ENCODE measurements around the gene ZFP57.

ZFP57 gene

DNA sequence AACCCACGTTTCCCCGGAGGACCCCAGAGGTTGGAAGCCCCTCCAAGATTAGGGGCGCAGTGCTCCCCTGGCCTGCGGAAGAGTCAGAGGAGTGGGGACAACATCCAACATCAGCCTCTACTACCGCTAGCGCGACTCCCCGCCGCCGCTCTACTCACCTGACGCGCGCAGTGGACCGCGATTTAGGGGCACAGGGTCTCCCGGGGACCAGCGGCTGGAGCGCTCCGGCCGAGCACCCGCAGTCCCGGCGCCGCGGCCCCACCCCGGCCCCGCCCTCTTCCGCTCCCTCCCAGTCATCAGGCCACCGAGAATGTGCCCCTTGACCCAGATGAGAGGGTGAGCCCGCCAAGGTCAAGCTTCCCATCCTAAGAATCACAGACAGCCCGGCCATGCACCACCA, at the start of gene ZFP57:
ZFP57 (minus strand) TSS at position 249 of the 400 bp plus-strand sequence. CDS start 4,149 bp downstream, outside the sequence.
- H3K9ac ChIP-seq (ENCODE audit: low read length in 5 of 5) = no peak within 1 kb of the TSS
- H3K27me3 ChIP-seq (ENCODE audit: control insufficient read depth in 5 of 5, insufficient read depth in 4 of 5, low read length in 5 of 5) = peaks cover 0 to 11% (median 7%) of the 10 kb centered on the region in 5 donors
- peaks cover 0 to 9% (median 0%) of the 10 kb centered on the region in 5 donors for H3K9me3 ChIP-seq (ENCODE audit: control insufficient read depth in 5 of 5, low read length in 5 of 5)
- no peaks in the 10 kb centered on the region for H3K36me3 ChIP-seq (ENCODE audit: control insufficient read depth in 5 of 5, insufficient read depth in 5 of 5, low read length in 5 of 5)
- no peak within 1 kb of the TSS for H3K27ac ChIP-seq (ENCODE audit: low read depth, low read length)
- H3K4me1 ChIP-seq (ENCODE audit: control insufficient read depth in 5 of 5, insufficient read depth in 5 of 5, low read length in 5 of 5) = peaks cover 0 to 4% (median 0%) of the 10 kb centered on the region in 5 donors
- H3K4me3 ChIP-seq (ENCODE audit: low read depth in 1 of 5, low read length in 5 of 5) = peak within 1 kb of the TSS in 1 of 5 donors; percentile 55

DNA sequence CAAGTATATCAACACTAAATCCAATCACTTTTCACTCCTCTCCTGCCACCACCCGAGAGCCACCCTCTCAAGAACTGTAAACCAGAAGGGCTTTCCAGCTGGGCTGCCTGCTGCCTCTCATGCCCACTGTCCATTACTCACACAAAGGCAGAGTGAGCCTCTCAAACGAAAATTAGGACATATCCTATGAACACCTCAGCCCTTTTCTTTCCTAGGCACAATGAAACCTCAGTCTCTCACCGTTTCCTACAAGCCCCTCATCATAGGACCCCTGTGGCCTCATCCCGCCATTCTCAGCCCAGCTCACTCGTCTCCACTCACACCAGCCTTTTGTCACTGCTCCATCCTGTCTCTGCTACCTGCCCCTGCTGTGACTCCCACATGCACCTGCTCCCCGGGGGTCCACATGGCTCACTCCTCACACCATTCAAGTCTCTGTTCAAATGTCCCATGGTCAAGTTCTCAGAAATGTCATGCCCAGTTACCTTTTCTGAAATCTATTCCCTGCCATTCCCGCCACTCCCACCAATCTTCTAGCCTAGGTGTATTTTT, 49.7 kb upstream of the ZFP57 start:
- Histone ChIP-seq H3K4me3 (ENCODE audit: low read depth in 1 of 5, low read length in 5 of 5) (no peak overlapping the region), H3K9ac (ENCODE audit: low read length in 5 of 5) (no peak overlapping the region), H3K27ac (ENCODE audit: low read depth, low read length) (no peak overlapping the region), H3K36me3 (ENCODE audit: control insufficient read depth in 5 of 5, insufficient read depth in 5 of 5, low read length in 5 of 5) (peaks cover 0 to 27% (median 21%) of the 10 kb centered on the region in 5 donors), H3K9me3 (ENCODE audit: control insufficient read depth in 5 of 5, low read length in 5 of 5) (no peaks in the 10 kb centered on the region), H3K27me3 (ENCODE audit: control insufficient read depth in 5 of 5, insufficient read depth in 4 of 5, low read length in 5 of 5) (no peaks in the 10 kb centered on the region), H3K4me1 (ENCODE audit: control insufficient read depth in 5 of 5, insufficient read depth in 5 of 5, low read length in 5 of 5) (peaks cover 0 to 9% (median 4%) of the 10 kb centered on the region in 5 donors)

DNA sequence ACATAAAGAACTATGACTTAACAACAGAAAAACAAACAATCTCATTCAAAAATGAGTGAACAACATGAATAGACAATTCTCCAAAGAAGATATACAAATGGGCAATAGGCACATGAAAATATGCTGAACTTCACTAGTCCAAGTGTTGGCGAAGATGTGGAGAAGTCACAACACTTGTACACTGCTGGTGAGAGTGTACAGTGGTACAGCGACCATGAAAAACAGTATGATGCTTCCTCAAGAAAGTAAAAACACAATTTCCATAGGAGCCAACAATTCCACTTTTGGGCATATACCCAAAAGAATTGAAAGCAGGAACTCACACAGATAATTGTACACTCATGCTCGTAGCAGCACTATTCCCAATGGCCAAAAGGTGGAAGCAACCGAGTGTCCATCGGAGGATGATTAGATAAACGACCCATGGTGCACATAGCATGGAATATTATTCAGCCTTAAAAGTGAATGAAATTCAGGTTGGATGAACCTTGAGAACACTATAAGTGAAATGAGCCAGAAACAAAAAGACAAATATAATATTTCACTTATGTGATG, 48.9 kb upstream of the ZFP57 start:
- Histone ChIP-seq H3K9ac (ENCODE audit: low read length in 5 of 5) (no peak overlapping the region), H3K27ac (ENCODE audit: low read depth, low read length) (no peak overlapping the region), H3K27me3 (ENCODE audit: control insufficient read depth in 5 of 5, insufficient read depth in 4 of 5, low read length in 5 of 5) (no peaks in the 10 kb centered on the region), H3K9me3 (ENCODE audit: control insufficient read depth in 5 of 5, low read length in 5 of 5) (no peaks in the 10 kb centered on the region), H3K4me3 (ENCODE audit: low read depth in 1 of 5, low read length in 5 of 5) (no peak overlapping the region), H3K36me3 (ENCODE audit: control insufficient read depth in 5 of 5, insufficient read depth in 5 of 5, low read length in 5 of 5) (peaks cover 0 to 35% (median 29%) of the 10 kb centered on the region in 5 donors), H3K4me1 (ENCODE audit: control insufficient read depth in 5 of 5, insufficient read depth in 5 of 5, low read length in 5 of 5) (peaks cover 0 to 17% (median 8%) of the 10 kb centered on the region in 5 donors)

DNA sequence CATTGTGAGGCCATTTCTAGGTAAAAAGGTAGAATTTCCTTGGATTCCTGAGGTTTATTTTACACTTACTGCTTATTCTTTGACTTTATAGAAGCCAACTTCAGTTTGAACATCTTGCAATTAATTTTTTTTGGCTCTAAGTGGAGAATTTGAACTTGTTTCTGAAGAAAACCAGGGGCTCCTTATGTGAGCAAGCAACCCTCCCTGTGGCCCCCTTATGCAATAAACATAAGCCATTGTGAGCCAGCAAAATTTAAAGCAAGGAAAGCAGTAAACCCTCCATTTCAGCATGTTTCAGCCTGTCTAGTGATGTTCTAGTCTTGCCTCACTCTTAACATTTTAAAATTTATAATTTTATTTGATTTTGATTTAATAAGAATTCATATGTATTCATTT, 47.9 kb upstream of the ZFP57 start:
- Histone ChIP-seq H3K9ac (ENCODE audit: low read length in 5 of 5) (no peak overlapping the region), H3K9me3 (ENCODE audit: control insufficient read depth in 5 of 5, low read length in 5 of 5) (no peaks in the 10 kb centered on the region), H3K4me1 (ENCODE audit: control insufficient read depth in 5 of 5, insufficient read depth in 5 of 5, low read length in 5 of 5) (peaks cover 1 to 25% (median 15%) of the 10 kb centered on the region in 5 donors), H3K27me3 (ENCODE audit: control insufficient read depth in 5 of 5, insufficient read depth in 4 of 5, low read length in 5 of 5) (no peaks in the 10 kb centered on the region), H3K27ac (ENCODE audit: low read depth, low read length) (no peak overlapping the region), H3K4me3 (ENCODE audit: low read depth in 1 of 5, low read length in 5 of 5) (no peak overlapping the region), H3K36me3 (ENCODE audit: control insufficient read depth in 5 of 5, insufficient read depth in 5 of 5, low read length in 5 of 5) (peaks cover 0 to 36% (median 30%) of the 10 kb centered on the region in 5 donors)

DNA sequence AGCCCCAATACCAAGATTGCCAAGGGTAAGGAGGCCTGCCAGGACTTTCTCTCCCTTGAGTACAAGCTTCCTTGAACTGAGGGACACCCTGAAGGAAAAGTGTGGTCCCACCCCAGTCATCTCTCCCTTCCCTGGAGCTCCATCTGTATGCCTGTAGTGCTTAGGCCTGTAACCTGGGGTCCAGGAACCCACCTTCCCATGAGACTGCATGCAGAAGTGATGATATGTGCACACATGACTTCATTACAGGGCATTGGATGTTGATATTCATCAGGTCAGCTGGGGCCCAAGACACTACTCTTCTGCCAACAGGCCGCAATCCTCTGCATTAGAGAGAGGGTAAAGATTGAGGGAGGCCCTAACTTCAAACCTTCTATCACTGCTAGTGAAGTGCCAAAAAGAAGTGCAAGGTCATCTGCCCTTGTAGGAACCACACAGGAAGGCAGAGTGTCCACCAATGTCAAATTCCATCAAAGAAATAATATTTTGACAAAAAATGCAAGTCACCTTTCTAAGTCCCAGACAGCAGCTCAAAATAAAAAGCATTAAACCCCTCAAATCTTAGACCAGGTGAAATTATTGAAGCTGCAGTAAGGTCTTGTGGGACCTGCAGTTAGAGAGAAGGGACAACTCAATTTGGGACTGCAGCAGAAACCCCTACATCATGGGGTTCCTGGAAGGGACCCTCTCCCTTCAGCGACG, 47.4 kb upstream of the ZFP57 start:
- peaks cover 0 to 36% (median 30%) of the 10 kb centered on the region in 5 donors for H3K36me3 ChIP-seq (ENCODE audit: control insufficient read depth in 5 of 5, insufficient read depth in 5 of 5, low read length in 5 of 5)
- H3K27ac ChIP-seq (ENCODE audit: low read depth, low read length) = no peak overlapping the region
- H3K4me3 ChIP-seq (ENCODE audit: low read depth in 1 of 5, low read length in 5 of 5) = no peak overlapping the region
- no peaks in the 10 kb centered on the region for H3K27me3 ChIP-seq (ENCODE audit: control insufficient read depth in 5 of 5, insufficient read depth in 4 of 5, low read length in 5 of 5)
- peaks cover 1 to 28% (median 20%) of the 10 kb centered on the region in 5 donors for H3K4me1 ChIP-seq (ENCODE audit: control insufficient read depth in 5 of 5, insufficient read depth in 5 of 5, low read length in 5 of 5)
- H3K9ac ChIP-seq (ENCODE audit: low read length in 5 of 5) = no peak overlapping the region
- no peaks in the 10 kb centered on the region for H3K9me3 ChIP-seq (ENCODE audit: control insufficient read depth in 5 of 5, low read length in 5 of 5)

DNA sequence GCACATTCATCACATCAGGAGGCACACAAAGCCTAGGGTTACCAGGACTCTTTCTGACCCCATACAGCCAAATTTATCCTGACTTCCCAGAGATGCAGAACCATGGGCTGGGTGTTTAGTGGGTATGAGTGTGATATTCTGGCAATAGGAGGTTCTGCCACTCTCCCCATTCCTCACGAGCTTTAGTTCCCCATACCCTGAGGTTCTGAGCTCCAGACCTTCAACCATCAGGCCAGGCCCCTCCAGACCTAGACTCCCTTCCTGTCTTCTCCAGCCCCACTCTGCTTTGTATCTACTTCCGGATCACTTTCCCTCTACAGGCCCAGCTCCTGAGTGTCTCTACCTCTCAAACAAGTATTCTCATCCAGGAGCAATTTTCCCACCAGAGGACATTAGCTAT, 46.7 kb upstream of the ZFP57 start:
- H3K27ac ChIP-seq (ENCODE audit: low read depth, low read length) = no peak overlapping the region
- H3K4me1 ChIP-seq (ENCODE audit: control insufficient read depth in 5 of 5, insufficient read depth in 5 of 5, low read length in 5 of 5) = peaks cover 4 to 32% (median 22%) of the 10 kb centered on the region in 5 donors
- peaks cover 0 to 36% (median 30%) of the 10 kb centered on the region in 5 donors for H3K36me3 ChIP-seq (ENCODE audit: control insufficient read depth in 5 of 5, insufficient read depth in 5 of 5, low read length in 5 of 5)
- H3K4me3 ChIP-seq (ENCODE audit: low read depth in 1 of 5, low read length in 5 of 5) = no peak overlapping the region
- H3K27me3 ChIP-seq (ENCODE audit: control insufficient read depth in 5 of 5, insufficient read depth in 4 of 5, low read length in 5 of 5) = peaks cover 0 to 2% (median 0%) of the 10 kb centered on the region in 5 donors
- H3K9me3 ChIP-seq (ENCODE audit: control insufficient read depth in 5 of 5, low read length in 5 of 5) = no peaks in the 10 kb centered on the region
- no peak overlapping the region for H3K9ac ChIP-seq (ENCODE audit: low read length in 5 of 5)

DNA sequence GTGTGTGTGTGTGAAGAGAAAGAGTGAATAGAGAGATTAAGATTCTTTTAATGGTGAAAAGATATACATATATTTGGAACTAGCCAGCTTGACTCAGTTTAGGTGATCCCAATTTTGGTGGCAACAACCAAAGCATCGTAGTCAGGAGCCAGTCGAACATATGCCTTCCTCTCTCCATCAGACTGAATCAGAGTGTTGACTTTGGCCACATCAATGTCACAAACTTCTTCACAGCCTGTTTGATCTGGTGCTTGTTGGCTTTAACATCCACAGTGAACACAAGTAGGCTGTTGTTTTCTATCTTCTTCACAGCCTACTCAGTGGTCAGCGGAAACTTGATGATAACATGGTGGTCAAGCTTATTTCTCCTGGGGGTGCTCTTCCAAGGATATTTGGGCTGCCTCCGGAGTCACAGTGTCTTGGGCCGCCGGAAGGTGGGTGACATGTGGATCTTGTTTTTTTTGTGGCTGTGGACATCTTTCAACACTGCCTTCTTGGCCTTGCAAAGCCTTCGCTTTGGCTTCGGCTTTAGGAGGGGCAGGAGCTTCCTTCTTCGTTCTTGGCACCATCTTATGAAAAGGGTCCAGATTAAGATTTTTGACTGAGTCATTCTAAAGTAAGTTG, 45.7 kb upstream of the ZFP57 start:
- no peak overlapping the region for H3K9ac ChIP-seq (ENCODE audit: low read length in 5 of 5)
- H3K27ac ChIP-seq (ENCODE audit: low read depth, low read length) = no peak overlapping the region
- H3K36me3 ChIP-seq (ENCODE audit: control insufficient read depth in 5 of 5, insufficient read depth in 5 of 5, low read length in 5 of 5) = peaks cover 0 to 36% (median 30%) of the 10 kb centered on the region in 5 donors
- H3K4me1 ChIP-seq (ENCODE audit: control insufficient read depth in 5 of 5, insufficient read depth in 5 of 5, low read length in 5 of 5) = peaks cover 4 to 32% (median 22%) of the 10 kb centered on the region in 5 donors
- H3K9me3 ChIP-seq (ENCODE audit: control insufficient read depth in 5 of 5, low read length in 5 of 5) = no peaks in the 10 kb centered on the region
- H3K4me3 ChIP-seq (ENCODE audit: low read depth in 1 of 5, low read length in 5 of 5) = no peak overlapping the region
- peaks cover 0 to 2% (median 0%) of the 10 kb centered on the region in 5 donors for H3K27me3 ChIP-seq (ENCODE audit: control insufficient read depth in 5 of 5, insufficient read depth in 4 of 5, low read length in 5 of 5)

DNA sequence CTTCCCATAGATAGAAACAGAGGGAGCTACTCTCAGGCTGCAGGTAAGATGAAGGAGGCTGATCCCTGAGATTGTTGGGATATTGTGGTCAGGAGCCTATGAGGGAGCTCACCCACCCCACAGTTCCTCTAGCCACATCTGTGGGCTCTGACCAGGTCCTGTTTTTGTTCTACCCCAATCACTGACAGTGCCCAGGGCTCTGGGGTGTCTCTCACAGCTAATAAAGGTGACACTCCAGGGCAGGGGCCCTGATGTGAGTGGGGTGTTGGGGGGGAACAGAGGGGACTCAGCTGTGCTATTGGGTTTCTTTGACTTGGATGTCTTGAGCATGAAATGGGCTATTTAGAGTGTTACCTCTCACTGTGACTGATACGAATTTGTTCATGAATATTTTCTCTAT, 45.0 kb upstream of the ZFP57 start:
- H3K27ac ChIP-seq (ENCODE audit: low read depth, low read length) = peak overlapping the region; percentile 50
- peak overlapping the region in 2 of 5 donors; percentile 20 to 53 for H3K9ac ChIP-seq (ENCODE audit: low read length in 5 of 5)
- peaks cover 4 to 32% (median 22%) of the 10 kb centered on the region in 5 donors for H3K4me1 ChIP-seq (ENCODE audit: control insufficient read depth in 5 of 5, insufficient read depth in 5 of 5, low read length in 5 of 5)
- peaks cover 0 to 36% (median 30%) of the 10 kb centered on the region in 5 donors for H3K36me3 ChIP-seq (ENCODE audit: control insufficient read depth in 5 of 5, insufficient read depth in 5 of 5, low read length in 5 of 5)
- no peaks in the 10 kb centered on the region for H3K9me3 ChIP-seq (ENCODE audit: control insufficient read depth in 5 of 5, low read length in 5 of 5)
- H3K4me3 ChIP-seq (ENCODE audit: low read depth in 1 of 5, low read length in 5 of 5) = peak overlapping the region in 2 of 5 donors; percentile 21 to 97
- H3K27me3 ChIP-seq (ENCODE audit: control insufficient read depth in 5 of 5, insufficient read depth in 4 of 5, low read length in 5 of 5) = peaks cover 0 to 2% (median 0%) of the 10 kb centered on the region in 5 donors

DNA sequence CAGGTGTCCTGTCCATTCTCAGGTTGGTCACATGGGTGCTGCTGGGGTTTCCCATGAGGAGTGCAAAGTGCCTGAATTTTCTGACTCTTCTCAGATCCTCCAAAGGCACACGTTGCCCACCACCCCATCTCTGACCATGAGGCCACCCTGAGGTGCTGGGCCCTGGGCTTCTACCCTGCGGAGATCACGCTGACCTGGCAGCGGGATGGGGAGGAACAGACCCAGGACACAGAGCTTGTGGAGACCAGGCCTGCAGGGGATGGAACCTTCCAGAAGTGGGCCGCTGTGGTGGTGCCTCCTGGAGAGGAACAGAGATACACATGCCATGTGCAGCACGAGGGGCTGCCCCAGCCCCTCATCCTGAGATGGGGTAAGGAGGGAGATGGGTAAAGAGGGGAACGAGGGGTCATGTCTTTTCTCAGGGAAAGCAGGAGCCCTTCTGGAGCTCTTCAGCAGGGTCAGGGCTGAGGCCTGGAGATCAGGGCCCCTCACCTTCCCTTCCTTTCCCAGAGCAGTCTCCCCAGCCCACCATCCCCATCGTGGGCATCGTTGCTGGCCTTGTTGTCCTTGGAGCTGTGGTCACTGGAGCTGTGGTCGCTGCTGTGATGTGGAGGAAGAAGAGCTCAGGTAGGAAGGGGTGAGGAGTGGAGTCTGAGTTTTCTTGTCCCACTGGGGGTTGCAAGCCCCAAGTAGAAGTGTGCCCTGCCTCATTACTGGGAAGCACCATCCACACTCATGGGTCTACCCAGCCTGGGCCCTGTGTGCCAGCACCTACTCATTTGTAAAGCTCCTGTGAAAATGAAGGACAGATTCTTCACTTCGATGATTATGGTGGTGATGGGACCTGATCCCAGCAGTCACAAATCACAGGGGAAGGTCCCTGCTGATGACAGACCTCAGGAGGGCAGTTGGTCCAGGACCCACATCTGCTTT, 44.3 kb upstream of the ZFP57 start:
- peaks cover 0 to 36% (median 30%) of the 10 kb centered on the region in 5 donors for H3K36me3 ChIP-seq (ENCODE audit: control insufficient read depth in 5 of 5, insufficient read depth in 5 of 5, low read length in 5 of 5)
- peaks cover 0 to 3% (median 0%) of the 10 kb centered on the region in 5 donors for H3K27me3 ChIP-seq (ENCODE audit: control insufficient read depth in 5 of 5, insufficient read depth in 4 of 5, low read length in 5 of 5)
- H3K9ac ChIP-seq (ENCODE audit: low read length in 5 of 5) = peak overlapping the region in 4 of 5 donors; percentile 15 to 88 (median 51)
- H3K4me1 ChIP-seq (ENCODE audit: control insufficient read depth in 5 of 5, insufficient read depth in 5 of 5, low read length in 5 of 5) = peaks cover 4 to 32% (median 22%) of the 10 kb centered on the region in 5 donors
- peak overlapping the region; percentile 85 for H3K27ac ChIP-seq (ENCODE audit: low read depth, low read length)
- H3K4me3 ChIP-seq (ENCODE audit: low read depth in 1 of 5, low read length in 5 of 5) = peak overlapping the region in 4 of 5 donors; percentile 72 to 97 (median 87)
- H3K9me3 ChIP-seq (ENCODE audit: control insufficient read depth in 5 of 5, low read length in 5 of 5) = no peaks in the 10 kb centered on the region

Data from subcutaneous abdominal adipose tissue (tissue), 5 donors.